ENCODE data around the gene FRS2.

DNA sequence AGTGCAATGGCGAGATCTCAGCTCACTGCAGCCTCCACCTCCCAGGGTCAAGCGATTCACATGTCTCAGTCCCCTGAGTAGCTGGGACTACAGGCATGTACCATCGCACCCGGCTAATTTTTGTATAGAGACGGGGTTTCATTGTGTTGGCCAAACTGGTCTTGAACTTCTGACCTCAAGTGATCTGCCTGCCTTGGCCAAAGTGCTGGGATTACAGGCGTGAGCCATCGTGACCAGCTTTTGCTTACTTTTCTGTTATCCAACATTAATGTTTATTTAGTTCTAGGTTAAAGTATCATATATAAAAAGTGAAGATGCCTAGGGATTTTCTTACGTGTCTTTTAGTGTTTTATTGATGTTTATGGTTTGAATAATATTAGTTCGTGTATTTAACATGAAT is 86.2 kb downstream of the FRS2 start:
- TF ChIP-seq POLR2AphosphoS5 (IDR thresholded peaks at IDR 0.05) (no peak), EP300 (IDR thresholded peaks at IDR 0.05) (no peak), CTCF (IDR thresholded peaks at IDR 0.05) (no peak)

All from gastroesophageal sphincter (tissue), 3 donors.